Measurements from ENCODE around the gene DPP4.

DPP4 gene

DNA sequence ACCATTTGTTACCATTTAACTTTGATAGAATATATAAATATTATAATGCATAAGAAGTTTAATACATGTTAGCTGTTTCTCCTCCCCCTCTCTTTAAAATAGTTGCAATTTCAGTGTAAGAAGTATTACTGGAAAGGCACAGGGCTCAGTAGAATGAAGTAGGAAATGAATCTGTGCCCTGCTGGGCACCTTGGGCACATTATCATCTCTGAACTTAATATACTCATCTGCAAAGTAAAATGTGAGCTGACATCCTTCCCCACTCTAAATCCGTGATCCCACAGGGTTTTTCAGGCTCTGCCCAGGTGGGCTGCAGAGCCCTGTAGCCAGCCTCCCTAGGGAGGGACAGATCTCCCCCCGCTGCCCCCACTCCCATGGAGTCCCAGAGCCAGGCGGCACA is 56.8 kb downstream of the DPP4 start:
- DNase-seq (ENCODE audit: low read depth): no peak

DNA sequence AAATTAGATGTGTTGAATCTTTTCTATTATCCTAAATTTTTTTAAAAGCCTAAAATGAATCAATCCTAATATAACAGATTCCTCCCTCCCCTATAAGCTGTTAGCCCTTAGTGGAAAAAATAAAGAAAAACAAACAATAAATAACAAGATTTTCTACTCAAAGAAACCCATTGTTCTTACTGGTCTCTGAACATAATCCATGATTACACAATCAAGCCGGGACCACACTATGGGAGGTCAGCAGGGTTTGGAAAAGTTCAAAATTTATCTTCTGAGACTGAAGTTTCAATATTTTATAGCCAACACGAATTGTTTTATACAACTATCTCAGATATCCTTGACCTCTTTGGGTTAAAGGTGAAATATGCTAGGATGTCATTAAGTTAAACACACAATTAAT is 57.9 kb downstream of the DPP4 start:
- no peak for DNase-seq (ENCODE audit: low read depth)

GRCh38 chr2:162014751-162015150 is 59.3 kb downstream of the DPP4 start:
- no peak for DNase-seq (ENCODE audit: low read depth)

- DNase-seq (ENCODE audit: low read depth): no peak
These were observed 60.2 kb downstream of the DPP4 start for GRCh38 chr2:162013514-162014475.

DNA sequence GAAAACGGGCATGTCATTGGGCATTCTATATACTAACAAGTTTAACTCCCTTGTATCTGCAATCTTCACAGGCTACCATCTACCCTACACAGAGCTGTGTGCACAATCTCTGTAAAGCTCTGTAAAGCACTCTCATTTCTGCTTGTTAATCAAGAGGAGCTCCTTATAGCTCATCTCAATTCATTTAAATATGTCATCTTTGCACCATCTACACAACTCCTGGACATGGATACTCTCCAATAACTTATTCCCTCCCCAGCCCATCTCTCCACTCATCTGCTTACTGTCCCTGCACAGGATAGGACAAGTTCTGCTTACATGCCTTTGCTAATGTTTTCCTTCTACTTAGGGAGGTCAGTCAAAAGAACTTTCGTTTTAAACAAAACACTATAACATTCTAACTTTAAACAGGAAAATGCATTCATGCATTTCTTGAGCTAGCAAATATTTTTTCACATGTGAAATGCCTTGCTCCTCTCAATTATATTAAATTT is 61.4 kb downstream of the DPP4 start:
- no peak for DNase-seq (ENCODE audit: low read depth)

DNA sequence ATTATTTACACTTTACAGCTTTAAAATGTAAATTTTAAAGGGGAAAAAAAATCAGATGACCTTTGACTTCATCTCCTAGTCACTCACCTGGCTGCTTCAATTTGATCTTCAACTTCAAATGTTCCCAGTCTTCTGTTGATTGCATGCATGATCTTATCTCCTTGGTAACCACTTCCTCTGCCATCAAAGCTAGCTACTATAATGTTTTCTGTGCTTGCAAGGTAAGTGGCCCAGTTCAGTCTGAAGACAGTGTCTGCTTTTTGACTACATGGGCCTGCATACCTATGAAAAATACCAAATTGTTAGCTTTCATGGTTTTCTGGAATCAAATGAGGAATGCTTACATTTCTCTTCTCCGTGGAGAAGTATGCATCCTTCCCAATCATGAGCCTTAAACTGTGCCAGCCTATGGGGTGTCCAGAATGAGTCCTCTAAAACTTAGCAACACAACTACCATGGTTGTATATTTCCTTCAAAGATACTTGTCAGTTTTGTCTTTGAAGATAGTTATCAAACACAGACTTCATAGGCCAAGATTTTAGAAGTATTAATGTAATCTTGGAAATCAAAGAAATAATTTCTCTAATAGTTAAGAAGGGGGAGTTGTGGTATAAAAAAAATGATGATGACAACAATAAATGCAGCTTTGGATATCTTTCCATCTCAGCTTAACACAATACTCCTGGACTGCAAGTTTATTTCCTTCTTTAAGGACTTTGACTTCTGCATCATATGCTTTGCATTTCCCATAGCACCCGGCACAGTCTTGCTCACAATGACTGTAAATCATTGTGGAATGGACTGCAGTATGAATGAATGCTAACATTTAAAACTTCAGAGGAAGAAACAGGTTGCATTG is 62.1 kb downstream of the DPP4 start:
- no peak for DNase-seq (ENCODE audit: low read depth)

DNA sequence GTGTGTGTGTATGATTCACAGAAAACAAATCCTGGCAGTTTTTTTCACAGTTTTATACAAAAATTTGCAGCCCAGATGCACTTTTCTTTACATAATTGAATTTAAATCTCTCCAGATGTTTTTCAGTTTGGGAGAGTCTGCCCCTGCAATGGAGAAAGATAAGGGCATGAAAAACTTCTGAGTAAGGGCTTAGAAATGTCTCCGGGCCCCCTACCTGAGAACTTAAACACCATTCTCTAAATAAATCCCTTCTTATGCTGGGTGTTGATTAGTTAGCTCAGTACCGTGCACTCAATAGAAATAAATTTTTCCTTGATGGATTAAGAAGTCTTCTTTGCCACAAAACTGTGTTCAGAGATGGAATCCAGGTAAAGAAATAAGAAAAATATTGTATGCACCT is 64.5 kb downstream of the DPP4 start:
- no peak for DNase-seq (ENCODE audit: low read depth)

- no peak for DNase-seq (ENCODE audit: low read depth)
These were observed 66.5 kb downstream of the DPP4 start for GRCh38 chr2:162007447-162008040.

GRCh38 chr2:162006337-162006736 is 67.7 kb downstream of the DPP4 start:
- DNase-seq (ENCODE audit: low read depth): no peak

DNA sequence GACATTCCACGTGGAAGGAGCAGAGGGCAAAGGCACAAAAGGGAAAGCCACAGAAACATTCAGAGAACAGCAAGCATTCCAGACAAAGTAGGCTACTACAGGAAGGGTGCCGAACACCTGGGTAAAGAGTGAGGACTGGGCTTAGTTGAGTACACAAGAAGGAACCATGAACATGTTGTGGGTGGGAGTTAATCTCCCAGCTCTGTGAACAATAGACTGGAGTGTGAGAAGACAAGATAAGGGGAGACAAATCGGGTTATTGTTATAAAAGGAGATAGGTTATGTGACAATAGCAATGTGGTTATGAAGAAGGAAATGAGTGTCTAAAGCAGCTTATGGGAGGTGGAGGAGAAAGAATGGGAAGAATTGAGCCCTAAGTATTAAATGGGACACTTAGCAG is 70.0 kb downstream of the DPP4 start:
- DNase-seq (ENCODE audit: low read depth): no peak

- DNase-seq (ENCODE audit: low read depth): no peak
These were observed 71.3 kb downstream of the DPP4 start for GRCh38 chr2:162002623-162003235.

DNA sequence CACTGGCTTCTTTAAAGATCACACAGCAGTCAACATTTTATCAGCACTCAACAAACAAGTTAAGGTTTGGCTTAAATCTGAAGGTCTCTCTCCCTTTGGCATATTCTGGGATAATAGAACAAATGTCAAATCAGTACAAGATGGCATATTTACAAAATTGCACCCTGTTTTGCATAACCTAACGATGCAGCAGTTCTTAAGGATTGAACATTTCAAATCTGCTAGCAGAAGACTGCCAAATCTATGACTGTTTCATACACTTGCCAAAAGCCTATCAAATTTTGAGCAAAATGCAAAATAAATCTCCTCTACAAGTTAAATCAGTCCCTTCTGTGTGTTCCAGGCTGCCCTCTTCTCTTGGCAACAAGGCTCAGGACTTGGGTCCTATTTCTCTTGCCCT is 73.6 kb downstream of the DPP4 start:
- no peak for DNase-seq (ENCODE audit: low read depth)

DNA sequence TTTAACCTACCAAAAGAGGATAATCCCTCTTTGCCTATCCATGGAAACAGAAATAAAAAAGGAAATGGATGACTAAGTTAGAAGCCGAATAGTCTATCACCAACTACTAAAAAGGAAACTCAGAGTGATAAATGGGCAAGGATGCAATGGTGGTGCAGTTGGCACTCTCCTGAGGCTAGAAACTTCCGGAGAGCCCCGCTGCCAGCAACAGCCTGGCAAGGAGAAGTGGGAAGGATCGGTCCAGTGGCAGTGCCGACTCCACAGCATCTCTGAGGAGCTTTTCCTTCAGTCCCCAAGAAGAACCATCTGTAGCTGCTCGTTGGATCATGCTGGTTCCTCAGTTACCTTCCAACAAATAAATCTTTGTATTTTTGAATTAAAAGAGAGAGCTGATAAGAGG is 74.7 kb downstream of the DPP4 start:
- DNase-seq (ENCODE audit: low read depth): no peak

- no peak for DNase-seq (ENCODE audit: low read depth)
These were observed 75.2 kb downstream of the DPP4 start for GRCh38 chr2:161998857-161999256.

- DNase-seq (ENCODE audit: low read depth): no peak
These were observed 76.0 kb downstream of the DPP4 start for GRCh38 chr2:161997916-161998471.

DNA sequence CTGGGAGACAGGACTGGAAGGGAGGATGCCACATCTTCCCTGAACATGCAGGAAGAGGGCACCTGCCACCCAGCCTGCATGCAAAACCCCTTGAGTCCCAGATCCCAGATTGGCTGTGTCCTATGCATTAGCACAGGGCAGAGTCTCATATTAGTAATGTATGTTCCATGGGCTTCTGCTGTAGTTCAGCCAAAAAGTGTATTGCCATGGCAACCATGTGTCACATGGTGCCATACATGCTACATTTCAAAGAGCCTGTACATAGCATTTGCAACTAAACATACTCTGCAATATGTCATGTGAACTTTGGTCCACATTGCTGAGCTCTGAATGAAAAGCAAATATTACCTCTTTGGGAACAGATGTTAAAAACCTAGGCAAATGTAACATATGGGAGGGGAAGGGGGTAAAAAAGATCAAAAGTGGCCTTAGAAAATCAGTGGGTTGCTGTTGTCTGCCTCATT is 78.4 kb downstream of the DPP4 start:
- DNase-seq (ENCODE audit: low read depth): no peak

GRCh38 chr2:161994761-161995520 is 79.1 kb downstream of the DPP4 start:
- DNase-seq (ENCODE audit: low read depth): no peak

GRCh38 chr2:161992531-161992930 is 81.5 kb downstream of the DPP4 start:
- no peak for DNase-seq (ENCODE audit: low read depth)

- no peak for DNase-seq (ENCODE audit: low read depth)
These were observed 82.0 kb downstream of the DPP4 start for GRCh38 chr2:161991991-161992390.

DNA sequence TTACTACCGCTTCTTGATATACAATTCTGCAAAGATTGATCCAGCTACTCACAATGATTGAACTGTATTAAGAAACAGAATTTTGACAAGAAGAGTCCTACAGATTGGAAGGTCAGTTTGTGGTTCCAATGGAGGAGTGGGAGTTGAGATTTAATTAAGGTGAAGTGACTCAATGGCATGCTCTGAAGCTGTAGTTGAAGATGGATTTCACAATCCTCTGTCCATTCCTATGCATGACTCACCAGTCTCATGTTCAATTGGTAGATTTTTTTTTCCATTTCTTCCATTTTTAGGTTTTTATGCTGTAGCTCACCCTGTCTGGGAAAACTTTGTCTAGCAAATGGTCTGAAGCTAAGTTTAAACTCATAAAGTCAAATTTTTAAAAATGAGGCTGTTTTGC is 83.3 kb downstream of the DPP4 start:
- no peak for DNase-seq (ENCODE audit: low read depth)

DNA sequence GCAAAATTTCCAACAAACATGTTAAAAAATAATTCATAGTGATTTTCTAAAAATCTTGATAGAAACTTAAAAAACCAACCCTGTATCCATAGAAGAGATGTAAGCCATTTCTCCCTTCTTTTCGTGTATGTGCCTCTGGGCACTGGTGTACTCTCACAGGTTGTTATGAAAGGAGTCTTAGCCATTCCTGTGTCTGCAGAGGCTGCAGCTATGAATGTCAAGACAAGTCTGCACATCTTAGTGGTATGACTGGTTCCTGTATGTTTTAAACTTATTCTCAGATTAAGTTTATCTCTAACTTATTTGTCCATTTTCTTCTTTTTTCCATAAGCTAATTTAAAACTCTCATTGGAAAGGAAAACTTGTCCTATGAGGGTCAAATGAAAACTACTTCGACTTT is 84.0 kb downstream of the DPP4 start:
- no peak for DNase-seq (ENCODE audit: low read depth)
